ENCODE measurements around the gene HYCC1. TPM values are rescaled to one million over a fixed set of nuclear protein-coding genes. Genes with fewer than 3 reads are reported as not detected.

The HYCC1 gene
- total RNA-seq, 2 donors from 2014 or later = 76.4 to 112 TPM

DNA sequence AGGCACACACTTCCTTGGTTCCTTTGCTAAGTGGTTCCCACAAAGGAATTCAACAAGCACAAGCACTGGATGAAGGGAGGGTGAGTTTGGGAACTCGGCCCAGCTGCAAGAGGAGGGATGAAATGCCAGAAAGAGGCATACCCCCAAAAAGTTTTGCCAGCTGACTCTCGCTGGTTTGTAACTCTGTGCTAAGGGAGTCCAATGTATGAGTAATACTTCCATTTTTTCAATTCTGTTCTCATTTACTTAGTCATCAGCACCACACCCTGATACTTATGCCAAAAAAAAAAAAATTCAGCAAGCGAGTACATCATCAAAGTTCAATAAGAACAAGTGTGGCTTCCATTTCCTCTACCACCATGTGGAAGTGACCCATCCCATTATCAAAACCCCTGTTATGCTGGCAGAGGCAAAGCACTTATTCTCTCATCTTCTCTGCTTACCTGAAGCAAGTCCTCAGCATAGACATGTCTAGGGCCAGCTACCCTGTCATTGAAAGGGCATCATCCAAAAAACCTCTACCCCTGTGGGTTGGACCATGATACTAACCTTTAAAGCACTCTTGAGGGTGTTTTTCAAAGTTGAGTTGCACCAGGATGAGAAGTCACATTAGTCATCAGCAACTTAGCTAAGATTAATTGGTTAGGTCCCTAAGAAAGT, 6.9 kb upstream of the HYCC1 start:
- intact Hi-C loops (cut with DNase I) = no loop called here
- peak; percentile 83 for DNase-seq (ENCODE audit: low spot score)

GRCh38 chr7:23018750-23019149, 4.8 kb upstream of the HYCC1 start:
- intact Hi-C loops (cut with DNase I) = no loop called here
- no peak for DNase-seq (ENCODE audit: low spot score)

DNA sequence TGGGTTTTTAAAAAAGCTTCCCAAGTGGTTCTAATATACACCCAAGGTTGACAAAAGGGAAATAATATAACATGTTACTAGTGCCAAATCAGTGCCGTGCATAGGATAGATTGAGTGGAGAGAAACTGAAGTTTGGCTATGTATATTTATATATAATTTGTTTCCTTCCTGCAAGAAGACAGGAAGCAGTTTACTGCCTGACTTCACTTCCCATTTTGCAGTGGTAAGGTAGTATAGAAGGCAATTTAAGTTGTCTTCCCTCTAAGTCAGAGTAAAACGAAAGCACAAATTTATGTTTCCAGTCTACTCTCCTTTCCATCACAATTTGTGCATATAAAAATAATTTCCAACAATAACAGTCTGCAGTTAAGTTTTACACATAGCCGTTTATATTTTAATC, 3.4 kb upstream of the HYCC1 start:
- DNase-seq (ENCODE audit: low spot score) = no peak
- intact Hi-C loops (cut with DNase I) = no loop called here

DNA sequence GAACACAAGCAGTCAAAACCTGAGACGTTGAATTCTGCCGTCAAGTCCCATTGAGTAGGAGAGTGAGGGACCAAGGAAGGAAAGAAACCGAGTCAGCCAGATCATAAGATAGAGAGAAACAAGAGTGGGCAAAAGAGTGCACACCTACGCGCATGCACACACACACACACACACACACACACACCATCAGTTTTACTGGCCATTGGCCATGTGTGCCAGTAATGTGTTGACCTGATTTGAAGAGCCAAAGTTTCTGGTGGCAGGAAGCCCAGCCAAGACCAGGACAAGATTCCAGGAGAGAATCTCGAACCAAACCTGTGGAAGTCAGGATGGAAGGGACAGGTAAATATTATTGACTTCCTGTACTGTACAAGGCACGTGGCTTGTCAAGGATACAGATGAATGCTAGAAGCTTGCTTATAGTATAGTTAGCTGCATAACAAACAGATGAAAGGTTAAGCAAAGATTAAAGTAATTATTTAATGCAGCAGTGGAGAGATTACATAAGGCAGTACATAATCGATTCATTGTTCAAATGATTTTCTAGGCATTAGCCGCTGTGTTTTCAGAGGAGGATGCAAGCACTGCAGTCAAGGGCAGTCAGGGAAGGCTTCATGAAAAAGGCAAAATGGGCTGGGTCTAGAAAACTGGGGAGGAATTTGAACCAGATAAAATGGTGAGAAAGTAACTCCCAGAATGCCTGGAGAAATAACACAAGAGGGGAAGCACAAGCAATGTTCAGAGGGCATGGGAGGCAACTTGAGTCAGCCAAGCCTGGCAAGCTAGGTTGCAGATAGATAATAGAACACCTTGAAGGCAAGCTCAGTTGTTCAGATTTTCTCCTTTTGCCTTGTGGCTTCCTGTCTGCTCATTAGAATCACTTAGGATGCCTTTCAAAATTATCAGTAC, 2.7 kb upstream of the HYCC1 start:
- intact Hi-C loops (cut with DNase I) = no loop called here

GRCh38 chr7:23014681-23015080, 751 bp upstream of the HYCC1 start:
- intact Hi-C loops (cut with DNase I) = no loop called here
- no peak for DNase-seq (ENCODE audit: low spot score)

More for the DNA sequence above, 2.7 kb upstream of the HYCC1 start:
- DNase-seq (ENCODE audit: low spot score) = no peak

- DNase-seq (ENCODE audit: low spot score) = peak; percentile 86
- intact Hi-C loops (cut with DNase I) = no loop called here
These were observed 819 bp downstream of the HYCC1 start for GRCh38 chr7:23012908-23013714.

- DNase-seq (ENCODE audit: low spot score) = no peak
- intact Hi-C loops (cut with DNase I) = no loop called here
These were observed 1.7 kb downstream of the HYCC1 start for GRCh38 chr7:23012186-23012585.

- DNase-seq (ENCODE audit: low spot score) = no peak
- intact Hi-C loops (cut with DNase I) = no loop called here
These were observed 2.6 kb downstream of the HYCC1 start for GRCh38 chr7:23011222-23011924.

GRCh38 chr7:23009303-23009702, 4.6 kb downstream of the HYCC1 start:
- intact Hi-C loops (cut with DNase I) = loop anchor here in 1 of 2 donors (5.0 kb wide), 1 partner anchor 152 kb away; no protein-coding TSS in a partner anchor

DNA sequence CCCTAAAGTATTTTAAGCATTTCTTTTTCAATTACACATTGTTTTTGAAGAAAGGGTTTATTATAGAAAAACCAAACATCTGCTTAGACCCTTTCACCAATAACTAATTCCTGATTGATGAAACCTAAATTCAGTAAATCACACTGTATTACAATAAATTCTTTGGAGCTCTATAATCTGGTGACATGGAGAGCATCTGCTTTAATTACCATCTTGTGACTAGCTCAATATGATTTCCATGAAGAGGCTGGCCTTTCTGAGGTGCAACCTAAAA, 9.7 kb downstream of the HYCC1 start:
- DNase-seq (ENCODE audit: low spot score) = no peak
- intact Hi-C loops (cut with DNase I) = no loop called here

More at GRCh38 chr7:23009303-23009702, 4.6 kb downstream of the HYCC1 start:
- DNase-seq (ENCODE audit: low spot score) = no peak

- no peak for DNase-seq (ENCODE audit: low spot score)
- intact Hi-C loops (cut with DNase I) = no loop called here
These were observed 10.3 kb downstream of the HYCC1 start for GRCh38 chr7:23003505-23004246.

GRCh38 chr7:23002698-23003097, 11.2 kb downstream of the HYCC1 start:
- intact Hi-C loops (cut with DNase I) = no loop called here

DNA sequence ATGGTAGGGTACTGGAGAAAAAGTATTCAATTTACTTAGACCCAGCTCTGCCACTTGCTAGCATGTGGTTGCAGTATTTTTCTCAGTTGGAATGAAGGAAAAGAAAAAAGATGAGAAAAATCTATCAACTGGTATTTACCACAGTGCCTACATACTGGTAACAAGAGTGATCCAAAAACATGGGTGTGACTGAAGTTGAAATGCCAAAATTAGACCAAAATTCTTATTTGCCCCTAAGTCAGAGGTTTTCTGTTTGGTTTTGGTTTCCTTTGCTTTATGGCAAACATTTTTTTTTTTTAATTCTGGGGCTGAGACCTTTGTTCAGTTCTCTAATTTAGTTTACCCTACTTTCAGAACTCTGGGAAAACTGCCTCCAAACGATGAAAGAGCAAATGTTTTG, 12.3 kb downstream of the HYCC1 start:
- DNase-seq (ENCODE audit: low spot score) = no peak
- intact Hi-C loops (cut with DNase I) = no loop called here

More at GRCh38 chr7:23002698-23003097, 11.2 kb downstream of the HYCC1 start:
- no peak for DNase-seq (ENCODE audit: low spot score)

DNA sequence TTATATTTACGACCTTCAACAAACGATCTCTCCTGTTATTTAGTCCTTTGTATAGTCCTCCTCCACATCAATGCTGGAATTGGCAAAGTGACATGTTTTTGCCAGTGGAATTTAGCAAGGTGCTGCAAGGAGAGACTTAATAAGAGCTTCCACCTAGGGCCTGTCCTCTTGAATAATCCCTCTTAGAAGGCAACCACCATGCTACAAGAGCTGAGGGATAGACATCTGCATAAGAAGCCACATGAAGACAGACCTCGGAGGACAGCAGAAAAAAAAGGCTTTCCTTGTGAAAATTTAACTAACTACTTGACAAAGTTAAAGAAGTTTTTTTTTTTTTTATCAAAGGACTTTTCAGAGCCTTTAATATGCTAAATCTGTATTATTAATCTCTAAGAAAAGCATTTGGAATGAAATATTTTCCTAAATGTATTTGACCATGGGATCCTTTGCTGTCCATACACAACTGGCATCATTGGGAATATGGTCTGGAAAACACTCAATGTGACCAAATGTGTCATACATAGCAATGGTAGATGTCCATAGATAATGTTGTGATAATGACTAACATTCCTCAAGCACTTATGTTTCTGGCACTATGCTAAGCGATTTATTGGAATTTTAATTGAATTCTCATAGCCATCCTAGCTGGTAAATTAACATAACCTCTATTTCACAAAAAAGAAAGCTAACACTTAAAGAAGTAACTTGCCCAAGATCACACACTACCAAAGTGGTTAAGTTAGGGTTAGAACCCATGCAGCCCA, 13.2 kb downstream of the HYCC1 start:
- DNase-seq (ENCODE audit: low spot score) = no peak
- intact Hi-C loops (cut with DNase I) = no loop called here

DNA sequence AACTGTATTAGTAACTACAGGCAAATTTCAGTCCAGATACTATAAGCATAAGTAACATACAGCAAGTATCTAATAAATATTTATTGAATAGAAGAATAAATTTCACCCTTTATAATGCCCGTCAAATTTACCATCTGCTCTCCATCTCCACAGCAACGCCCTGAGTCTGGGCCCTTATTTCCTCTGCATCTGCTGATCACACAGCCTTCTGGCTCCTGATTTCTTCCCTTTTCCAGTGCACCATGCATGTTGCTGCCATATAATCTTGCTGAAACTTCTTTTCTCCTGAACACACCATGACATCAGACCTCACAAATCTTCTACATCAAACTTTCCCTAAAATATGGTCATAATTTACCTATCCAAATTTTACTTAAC, 15.4 kb downstream of the HYCC1 start:
- DNase-seq (ENCODE audit: low spot score) = no peak
- intact Hi-C loops (cut with DNase I) = no loop called here

DNA sequence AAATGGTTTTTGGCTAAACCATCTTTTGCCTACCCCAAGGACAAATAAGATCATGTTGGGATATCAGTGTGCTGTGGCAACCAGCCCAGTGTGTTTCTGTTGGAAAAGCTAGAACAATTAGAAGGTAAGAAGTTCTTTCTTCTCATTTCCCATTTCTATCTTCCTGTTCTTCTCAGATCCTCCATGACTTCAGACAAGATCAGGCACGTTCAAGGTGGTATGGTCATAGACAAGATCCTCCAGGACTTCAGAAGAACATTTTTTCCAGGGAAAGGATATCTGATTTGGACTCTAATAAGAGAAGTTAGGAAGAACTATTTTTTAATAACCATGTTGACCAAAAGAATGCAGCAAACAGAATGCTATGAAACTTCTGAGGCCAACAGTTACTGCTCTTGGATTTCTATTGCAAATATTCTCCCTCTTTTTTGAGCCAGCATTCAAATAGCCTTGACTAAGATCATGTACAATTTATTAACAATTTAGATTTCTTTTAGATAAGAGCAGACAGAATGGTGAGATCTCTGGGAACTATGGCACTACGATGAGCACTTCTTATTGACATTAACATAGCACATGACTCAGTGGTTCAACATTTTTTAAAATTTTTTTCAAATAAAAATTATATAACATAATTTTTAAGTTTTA, 15.9 kb downstream of the HYCC1 start:
- intact Hi-C loops (cut with DNase I) = no loop called here
- DNase-seq (ENCODE audit: low spot score) = no peak

- intact Hi-C loops (cut with DNase I) = no loop called here
These were observed 17.5 kb downstream of the HYCC1 start for GRCh38 chr7:22996470-22996869.

GRCh38 chr7:22995011-22995410, 18.9 kb downstream of the HYCC1 start:
- intact Hi-C loops (cut with DNase I) = no loop called here
- DNase-seq (ENCODE audit: low spot score) = no peak

More at GRCh38 chr7:22996470-22996869, 17.5 kb downstream of the HYCC1 start:
- no peak for DNase-seq (ENCODE audit: low spot score)
